Colonic mucosa (tissue), 4 donors: ENCODE measurements around the gene TCEA2. TPM values are rescaled to one million over a fixed set of nuclear protein-coding genes. Genes with fewer than 3 reads are reported as not detected.
A peak's percentile ranks its signal among the peaks of the same experiment; 100 is the strongest.

Source experiments
- DNase-seq: peaks from one replicate; pipeline ENCODE4 v3.0.0-alpha.2; 2020
- H3K27ac ChIP-seq: fragments of 200-600 bp; one replicate; pipeline ENCODE4 v1.8.0; 2021
- H3K27me3 ChIP-seq: fragments of 200-600 bp; one replicate; pipeline ENCODE4 v1.8.0; 2021
- H3K36me3 ChIP-seq: fragments of 200-600 bp; one replicate; pipeline ENCODE4 v1.8.0; 2021
- H3K4me1 ChIP-seq: fragments of 200-600 bp; one replicate; pipeline ENCODE4 v1.8.0; 2021; ENCODE audit warnings: mild to moderate bottlenecking
- H3K4me3 ChIP-seq: fragments of 200-600 bp; one replicate; pipeline ENCODE4 v1.8.0; 2021
- H3K9ac ChIP-seq, 2 donors: one replicate each; pipeline ENCODE4 v1.7.0; 2013; ENCODE audit warnings: control low read depth in 2 of 2, low read depth in 2 of 2, low read length in 2 of 2
- H3K9me3 ChIP-seq: fragments of 200-600 bp; one replicate; pipeline ENCODE4 v1.8.0; 2021
- CTCF ChIP-seq: fragments of 200-600 bp; IDR thresholded peaks from one replicate; pipeline ENCODE4 v1.8.0; 2022; ENCODE audit warnings: antibody characterized with exemption, mild to moderate bottlenecking
- intact Hi-C: fragments of 100-400 bp; cut with DNase I; formaldehyde crosslinking; loops from one replicate; pipeline ENCODE4 v1.14.1; 2022
- total RNA-seq, 2 donors: library from RNA; stranded (reverse); fragmentation: NEBNext Ultra II Directional in 1 of 2; extraction: Animal tissue kit (Norgen Biotek cat#: 25700) in 1 of 2; gene quantifications; one replicate each; pipeline ENCODE4 v1.2.1, GENCODE V29; 2021
- donor health status: healthy.
- donor health status: DM: no; HTN: no; CAD: no.
- donor health status: DM: no; HTN: no; CAD: no.

TCEA2 gene
- total RNA-seq, 2 donors from 2014 or later, result 7.3 to 11.8 TPM

GRCh38 chr20:64077094-64077493 lies 14.1 kb downstream of the TCEA2 start:
- H3K36me3 ChIP-seq, result no peaks in the 10 kb centered on the region
- H3K27me3 ChIP-seq, result no peaks in the 10 kb centered on the region
- H3K9me3 ChIP-seq, result no peaks in the 10 kb centered on the region
- DNase-seq, result peak; percentile 50
- no peak for TF ChIP-seq CTCF
- intact Hi-C loops, result no loop called here
- H3K4me1 ChIP-seq, result no peaks in the 10 kb centered on the region
- H3K4me3 ChIP-seq, result peak overlapping the region; percentile 59
- H3K27ac ChIP-seq, result peak overlapping the region; percentile 78
- H3K9ac ChIP-seq, result peak overlapping the region in 1 of 2 donors; percentile 15

GRCh38 chr20:64077541-64077875 lies 14.5 kb downstream of the TCEA2 start:
- Histone ChIP-seq H3K4me1 (no peaks in the 10 kb centered on the region), H3K27me3 (no peaks in the 10 kb centered on the region), H3K9ac (peak overlapping the region in 1 of 2 donors; percentile 15), H3K4me3 (peak overlapping the region; percentile 59), H3K36me3 (no peaks in the 10 kb centered on the region), H3K27ac (peak overlapping the region; percentile 78), H3K9me3 (no peaks in the 10 kb centered on the region)
- no peak for TF ChIP-seq CTCF
- intact Hi-C loops, result no loop called here
- no peak for DNase-seq

GRCh38 chr20:64077876-64078551 lies 15.0 kb downstream of the TCEA2 start:
- Histone ChIP-seq H3K4me1 (no peaks in the 10 kb centered on the region), H3K9me3 (no peaks in the 10 kb centered on the region), H3K27ac (peak overlapping the region; percentile 78), H3K36me3 (no peaks in the 10 kb centered on the region), H3K9ac (peak overlapping the region; percentile 66 to 81), H3K4me3 (peak overlapping the region; percentile 59), H3K27me3 (no peaks in the 10 kb centered on the region)
- intact Hi-C loops, result no loop called here
- TF ChIP-seq CTCF, result no peak
- DNase-seq, result peak; percentile 46

GRCh38 chr20:64078934-64079272 lies 15.9 kb downstream of the TCEA2 start:
- peak overlapping the region; percentile 59 for H3K4me3 ChIP-seq
- H3K27me3 ChIP-seq, result peaks cover 5% of the 10 kb centered on the region
- TF ChIP-seq CTCF, result no peak
- peak overlapping the region; percentile 78 for H3K27ac ChIP-seq
- no peak for DNase-seq
- intact Hi-C loops, result no loop called here
- H3K36me3 ChIP-seq, result no peaks in the 10 kb centered on the region
- no peaks in the 10 kb centered on the region for H3K9me3 ChIP-seq
- H3K4me1 ChIP-seq, result peaks cover 2% of the 10 kb centered on the region
- H3K9ac ChIP-seq, result peak overlapping the region; percentile 66 to 81

- peaks cover 3% of the 10 kb centered on the region for H3K4me1 ChIP-seq
- no peaks in the 10 kb centered on the region for H3K36me3 ChIP-seq
- H3K4me3 ChIP-seq, result peak within 1 kb of the TSS; percentile 59
- no peaks in the 10 kb centered on the region for H3K9me3 ChIP-seq
- TF ChIP-seq CTCF, result no peak
- H3K27me3 ChIP-seq, result peaks cover 11% of the 10 kb centered on the region
- H3K27ac ChIP-seq, result peak within 1 kb of the TSS; percentile 78
- DNase-seq, result peak; percentile 68
- peak within 1 kb of the TSS; percentile 66 to 81 for H3K9ac ChIP-seq
- intact Hi-C loops, result no loop called here
Observed at GRCh38 chr20:64079273-64080012, 16.4 kb downstream of the TCEA2 start, which contains the start of gene RGS19. RGS19 (minus strand) TSS chr20:64079518; CDS start chr20:64076886, 2,632 bp downstream.
